Jurkat, Clone E6-1 (cell line): Measurements from ENCODE around the gene MKX.
"Not testable (repeated sequence)": the region's sequence is repeated elsewhere in the genome, so short reads cannot be mapped to it uniquely, and the experiment has no call there.

Experiments
- DNase-seq: peaks from one replicate; pipeline ENCODE4 v3.0.0-alpha.2; 2011; ENCODE audit warnings: low read depth, low spot score
- H3K4me3 ChIP-seq: 2 replicates; pipeline ENCODE4 v1.5.1; 2011; ENCODE audit warnings: mild to moderate bottlenecking, low read length, control low read depth, moderate library complexity

MKX gene

DNA sequence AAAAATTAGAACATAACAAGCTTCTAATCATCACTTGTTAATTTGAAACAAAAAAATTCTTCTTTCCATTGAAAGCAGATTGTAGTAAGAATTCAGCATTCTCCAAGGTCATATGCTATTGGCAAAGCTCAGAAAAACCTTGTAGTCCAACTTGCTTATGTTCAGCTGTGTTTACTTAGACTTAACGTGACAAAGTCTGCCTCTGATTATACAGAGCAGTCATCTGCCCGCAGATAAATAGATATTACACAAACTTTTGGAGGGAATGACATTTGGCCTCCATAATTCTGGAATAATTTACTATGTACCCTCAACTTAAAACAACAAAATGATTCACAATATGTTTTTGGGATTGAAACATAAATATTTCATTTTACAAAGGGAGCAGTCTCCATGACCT, 45.8 kb downstream of the MKX start:
- no peak overlapping the region for H3K4me3 ChIP-seq
- no peak for DNase-seq

DNA sequence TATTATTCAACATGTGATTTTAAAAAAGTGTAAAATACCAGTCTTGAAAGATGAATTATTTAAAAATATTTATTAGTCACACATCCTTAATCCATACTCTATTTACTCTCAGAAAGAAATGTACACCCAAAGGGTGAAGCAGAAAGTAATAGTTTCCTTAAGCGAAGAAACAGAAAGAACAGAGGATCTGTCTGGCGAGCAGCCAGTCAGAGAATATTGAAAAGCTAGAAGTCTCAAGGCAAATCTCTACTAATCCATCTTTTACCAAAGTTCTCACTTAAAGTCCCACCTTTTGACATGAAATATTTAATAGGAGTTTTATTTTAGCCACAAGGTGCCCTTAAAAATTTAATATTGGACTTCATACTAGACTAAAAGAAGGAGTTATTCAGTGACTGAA, 46.7 kb downstream of the MKX start:
- no peak for DNase-seq
- H3K4me3 ChIP-seq: no peak overlapping the region

DNA sequence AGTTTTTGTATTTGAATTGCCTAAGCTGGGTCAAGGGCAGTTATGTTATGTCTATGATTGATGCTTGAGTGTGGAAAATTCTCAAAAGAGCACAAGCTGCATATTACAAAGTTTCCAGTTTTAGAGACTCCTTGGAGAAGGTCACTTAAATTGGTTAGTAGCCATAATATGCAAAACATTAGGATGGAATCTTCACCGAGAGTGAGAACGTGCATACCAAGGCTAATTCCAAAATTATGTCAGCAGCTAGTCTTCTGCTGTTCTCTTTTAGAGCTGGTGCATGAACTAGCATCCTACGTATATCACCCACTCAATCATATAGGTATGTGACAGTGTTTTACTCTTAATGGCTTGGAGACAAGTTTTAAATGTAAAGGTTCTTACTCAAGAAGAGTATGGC, 49.2 kb downstream of the MKX start:
- DNase-seq: no peak
- no peak overlapping the region for H3K4me3 ChIP-seq

DNA sequence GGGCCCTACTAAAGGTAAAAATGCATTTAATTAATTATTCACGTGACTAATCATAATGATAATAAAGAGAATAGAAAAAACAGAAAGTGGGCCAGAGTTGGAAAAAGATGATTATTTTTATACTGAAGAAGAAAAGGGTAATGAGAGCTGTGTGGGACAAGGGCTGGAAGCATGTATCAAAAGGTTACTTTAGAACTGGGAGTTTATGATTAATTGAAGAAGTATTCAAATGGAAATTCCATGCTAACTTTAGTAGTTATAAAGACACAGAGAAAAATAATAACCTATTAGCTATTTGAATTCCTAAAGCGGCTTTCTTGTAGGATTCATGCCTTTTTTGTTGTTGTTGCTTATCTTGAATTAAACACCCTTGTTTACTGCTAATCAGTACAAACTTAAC, 49.9 kb downstream of the MKX start:
- no peak overlapping the region for H3K4me3 ChIP-seq
- no peak for DNase-seq

DNA sequence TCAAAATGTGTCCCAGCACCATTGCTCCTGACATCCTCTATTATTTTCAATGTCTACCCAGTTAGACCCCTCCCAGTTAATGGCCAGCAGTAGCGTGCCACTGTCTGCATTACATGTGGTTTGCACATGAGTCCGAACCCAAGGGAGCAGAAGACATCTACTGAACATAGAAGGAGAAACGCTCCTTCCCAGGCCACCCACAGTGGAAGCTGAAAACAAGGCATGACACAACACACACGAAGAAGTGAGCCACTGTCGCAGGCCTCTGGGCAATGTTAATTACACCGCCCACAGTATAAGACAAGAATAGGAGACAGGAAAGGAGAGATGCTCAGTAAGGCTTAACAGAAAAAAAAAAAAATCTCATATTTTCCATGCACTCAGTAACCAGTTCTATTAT, 50.5 kb downstream of the MKX start:
- DNase-seq: no peak
- no peak overlapping the region for H3K4me3 ChIP-seq

DNA sequence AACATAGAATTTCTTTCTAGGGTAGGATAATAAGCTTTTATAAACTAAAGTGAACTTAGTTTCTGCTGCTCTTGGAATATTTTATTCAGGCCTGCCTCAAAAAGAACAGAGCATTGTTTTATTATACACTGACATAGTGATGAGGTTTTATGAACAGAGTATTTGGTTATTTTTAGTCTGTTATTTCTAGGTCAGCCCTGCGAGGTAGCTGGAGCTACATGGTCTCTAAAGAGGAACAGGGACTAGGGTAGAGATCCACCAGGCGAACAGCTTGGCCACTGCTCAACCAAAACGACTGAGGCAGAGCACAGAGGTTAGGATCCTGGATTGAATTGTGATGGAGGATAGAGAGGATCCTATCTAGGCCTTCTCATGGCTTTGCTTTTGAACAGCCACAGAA, 53.0 kb downstream of the MKX start:
- no peak for DNase-seq
- no peak overlapping the region for H3K4me3 ChIP-seq

DNA sequence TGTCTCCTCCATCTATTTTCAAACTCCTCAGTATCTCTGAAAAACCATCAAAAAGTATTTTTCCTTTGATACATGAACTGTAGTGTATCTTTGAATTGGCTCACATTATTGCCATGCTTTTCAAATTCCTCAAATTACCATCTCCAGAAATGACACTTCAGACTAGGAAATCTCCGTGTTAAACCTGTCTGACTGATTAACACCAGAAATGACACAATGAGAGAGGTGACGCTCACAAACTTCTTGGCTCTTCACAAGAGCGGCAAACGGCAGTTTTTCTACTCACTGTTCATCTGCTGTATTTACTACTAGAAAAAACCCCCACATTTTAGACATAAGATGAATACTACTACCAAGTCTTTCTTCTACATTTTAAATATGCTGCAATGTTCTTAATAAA, 56.6 kb downstream of the MKX start:
- no peak for DNase-seq
- H3K4me3 ChIP-seq: no peak overlapping the region

DNA sequence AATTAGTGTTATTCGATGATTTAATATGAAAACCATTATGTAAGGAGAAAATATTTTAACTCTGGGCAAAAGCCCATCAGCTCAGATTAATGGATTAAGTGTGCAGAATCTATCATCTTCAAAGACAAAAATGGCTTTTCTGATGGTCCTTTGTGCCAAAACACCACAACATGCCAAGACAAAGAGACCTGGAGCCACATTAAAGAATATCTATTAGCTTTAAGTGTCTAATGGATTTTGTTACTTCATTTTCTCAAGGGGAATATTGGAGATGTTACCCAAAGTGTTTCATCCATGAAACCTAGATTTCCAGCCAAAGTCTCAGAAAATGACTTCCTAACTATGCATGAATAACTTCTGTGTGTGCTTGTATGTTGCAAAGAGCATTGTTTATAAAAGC, 57.3 kb downstream of the MKX start:
- no peak overlapping the region for H3K4me3 ChIP-seq
- no peak for DNase-seq

DNA sequence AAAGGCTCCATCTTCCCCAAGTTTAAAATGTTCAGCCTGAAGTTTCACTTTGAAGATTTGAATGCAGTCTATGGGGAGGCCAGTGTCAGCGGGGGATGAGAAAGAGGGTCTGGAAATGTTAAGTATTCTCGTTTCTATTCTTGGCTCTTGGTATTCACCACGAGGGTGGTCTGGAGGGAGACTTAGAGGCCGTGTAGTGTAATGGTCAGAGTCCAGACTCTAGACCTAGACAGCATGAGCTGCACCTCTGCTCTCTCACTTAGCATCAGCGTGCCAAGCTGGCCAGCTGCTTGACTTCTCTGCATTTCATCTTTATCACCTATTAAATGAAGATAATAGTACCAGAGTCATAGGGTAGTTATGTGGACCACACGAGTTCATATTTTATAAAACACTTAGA, 57.9 kb downstream of the MKX start:
- DNase-seq: no peak
- H3K4me3 ChIP-seq: no peak overlapping the region

DNA sequence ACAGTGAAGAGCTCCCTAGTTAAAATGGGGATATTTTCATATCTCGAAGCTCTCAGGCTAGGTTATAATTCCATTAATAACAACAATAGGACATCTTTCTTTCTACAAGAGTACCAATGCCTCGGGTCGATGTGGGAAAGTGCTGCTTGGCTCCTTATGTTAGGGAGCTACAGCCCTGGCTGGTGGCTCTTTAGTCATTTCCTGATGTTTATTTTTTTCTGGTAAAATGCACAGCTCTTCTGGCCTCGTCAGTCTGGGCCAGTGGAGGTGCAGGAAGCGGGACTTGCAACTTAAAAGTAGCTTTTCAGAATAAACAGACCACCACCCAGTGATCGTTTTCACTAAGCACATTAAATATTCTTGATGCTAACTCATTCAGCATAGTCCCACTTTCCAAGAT, 58.3 kb downstream of the MKX start:
- no peak for DNase-seq
- no peak overlapping the region for H3K4me3 ChIP-seq

DNA sequence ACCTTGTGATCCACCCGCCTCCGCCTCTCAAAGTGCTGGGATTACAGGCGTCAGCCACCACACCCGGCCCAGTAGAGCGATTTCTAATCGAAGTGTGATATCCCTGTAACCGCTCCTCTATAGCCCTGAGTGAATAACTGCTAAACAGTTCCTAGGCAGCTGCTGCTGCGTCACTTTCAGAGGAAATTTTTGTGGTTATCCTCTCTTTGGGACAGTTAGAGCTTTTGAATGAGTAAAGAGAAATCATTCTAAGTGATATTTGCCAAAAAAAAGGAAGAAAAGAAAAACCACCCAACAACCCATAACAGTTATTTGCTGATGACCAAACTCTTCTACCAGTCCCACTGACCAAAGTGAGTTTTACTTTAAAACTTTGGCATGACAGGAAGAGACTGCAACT, 59.9 kb downstream of the MKX start:
- DNase-seq: no peak
- H3K4me3 ChIP-seq: no peak overlapping the region

DNA sequence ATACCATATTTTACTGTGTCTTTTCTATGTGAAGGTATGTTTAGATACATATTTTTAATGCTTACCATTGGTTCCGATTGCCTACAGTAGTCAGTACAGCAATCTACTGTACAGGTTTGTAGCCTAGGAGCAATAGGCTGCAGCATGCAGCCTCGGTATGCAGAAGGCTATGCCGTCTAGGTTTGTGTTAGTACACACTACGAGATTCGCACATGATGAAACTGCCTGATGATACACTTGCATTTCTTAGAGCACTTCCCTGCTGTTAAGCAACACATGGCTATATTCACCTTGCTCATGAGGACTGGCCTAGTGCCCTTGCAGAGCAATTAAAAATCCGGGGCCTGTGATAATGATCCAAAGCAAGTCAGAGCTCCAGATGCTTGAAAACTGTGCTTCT, 62.4 kb downstream of the MKX start:
- DNase-seq: no peak
- H3K4me3 ChIP-seq: no peak overlapping the region

DNA sequence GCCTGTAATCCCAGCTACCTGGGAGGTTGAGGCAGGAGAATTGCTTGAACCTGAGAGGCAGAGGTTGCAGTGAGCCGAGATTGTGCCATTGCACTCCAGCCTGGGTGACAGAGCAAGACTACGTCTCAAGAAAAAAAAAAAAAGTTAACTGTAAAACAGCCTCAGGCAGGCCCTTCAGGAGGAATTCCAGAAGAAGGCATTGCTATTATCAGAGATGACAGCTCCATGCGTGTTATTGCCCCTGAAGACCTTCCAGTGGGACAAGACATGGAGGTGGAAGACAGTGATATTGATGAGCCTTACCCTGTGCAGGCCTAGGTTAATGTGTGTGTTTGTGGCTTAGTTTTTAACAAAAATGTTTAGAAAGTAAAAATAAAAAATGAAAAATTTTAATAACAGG, 63.8 kb downstream of the MKX start:
- H3K4me3 ChIP-seq, DNase-seq: not testable (repeated sequence)

DNA sequence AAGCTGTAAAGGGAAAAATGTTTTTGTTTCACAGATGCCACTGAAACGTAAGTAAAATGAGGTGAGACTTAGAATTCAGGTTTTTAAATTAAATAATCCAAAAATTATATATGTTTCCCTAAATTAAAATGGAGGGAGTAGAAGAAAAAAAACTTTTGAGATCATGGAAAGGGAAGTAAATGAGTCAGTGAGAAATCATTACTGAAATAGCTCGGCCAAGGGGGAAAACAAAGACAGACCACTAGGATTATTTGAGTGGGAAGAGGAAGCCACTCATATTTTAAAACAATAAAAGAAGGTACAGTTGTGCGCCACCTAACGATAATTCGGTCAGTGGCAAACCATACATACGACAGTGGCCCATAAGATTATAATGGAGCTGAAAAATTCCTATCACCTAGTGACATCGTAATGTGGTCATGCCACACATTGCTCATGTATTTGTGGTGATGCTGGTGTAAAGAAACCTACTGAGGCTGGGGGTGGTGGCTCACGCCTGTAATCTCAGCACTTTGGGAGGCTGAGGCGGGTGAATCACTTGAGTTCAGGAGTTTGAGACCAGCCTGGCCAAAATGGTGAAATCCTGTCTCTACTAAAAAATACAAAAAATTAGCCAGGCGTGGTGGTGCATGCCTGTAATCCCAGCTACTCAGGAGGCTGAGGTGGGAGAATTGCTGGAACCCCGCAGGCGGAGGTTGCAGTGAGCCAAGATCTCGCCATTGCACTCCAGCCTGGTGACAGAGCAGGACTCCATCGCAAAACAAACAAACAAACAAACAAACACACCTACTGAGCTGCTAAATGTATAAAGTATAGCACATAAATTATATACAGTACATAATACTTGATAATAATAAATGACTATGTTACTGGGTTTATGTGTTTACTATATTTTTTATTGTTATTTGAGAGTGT, 64.7 kb downstream of the MKX start:
- H3K4me3 ChIP-seq: no peak overlapping the region
- DNase-seq: no peak

DNA sequence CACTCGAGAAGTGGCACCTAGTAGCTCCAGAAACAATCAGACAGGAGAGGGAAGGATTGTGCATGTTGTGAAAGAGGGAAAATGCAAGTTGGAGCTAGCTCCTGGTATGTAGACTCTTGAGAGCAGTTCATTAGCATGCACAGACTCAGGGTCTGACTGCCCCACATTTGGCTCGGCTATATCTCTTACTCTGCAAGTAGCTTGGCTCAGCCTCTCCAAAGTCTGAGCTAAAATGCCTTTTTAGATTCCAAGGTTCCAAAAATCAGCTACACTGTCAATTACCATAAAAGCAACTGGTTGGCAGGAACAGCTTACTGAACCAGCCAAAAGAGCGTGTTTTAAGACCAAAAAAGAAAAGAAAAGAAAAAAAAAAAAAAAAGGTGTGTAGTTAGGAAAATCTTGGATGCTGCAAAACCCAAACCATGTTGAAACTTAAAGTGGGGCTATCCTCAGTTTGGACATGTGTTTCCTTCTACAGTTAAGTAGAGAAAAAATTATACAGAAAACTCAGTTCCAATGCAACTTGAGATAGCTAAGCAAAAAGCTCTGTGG, 65.5 kb downstream of the MKX start:
- DNase-seq: no peak
- H3K4me3 ChIP-seq: no peak overlapping the region

DNA sequence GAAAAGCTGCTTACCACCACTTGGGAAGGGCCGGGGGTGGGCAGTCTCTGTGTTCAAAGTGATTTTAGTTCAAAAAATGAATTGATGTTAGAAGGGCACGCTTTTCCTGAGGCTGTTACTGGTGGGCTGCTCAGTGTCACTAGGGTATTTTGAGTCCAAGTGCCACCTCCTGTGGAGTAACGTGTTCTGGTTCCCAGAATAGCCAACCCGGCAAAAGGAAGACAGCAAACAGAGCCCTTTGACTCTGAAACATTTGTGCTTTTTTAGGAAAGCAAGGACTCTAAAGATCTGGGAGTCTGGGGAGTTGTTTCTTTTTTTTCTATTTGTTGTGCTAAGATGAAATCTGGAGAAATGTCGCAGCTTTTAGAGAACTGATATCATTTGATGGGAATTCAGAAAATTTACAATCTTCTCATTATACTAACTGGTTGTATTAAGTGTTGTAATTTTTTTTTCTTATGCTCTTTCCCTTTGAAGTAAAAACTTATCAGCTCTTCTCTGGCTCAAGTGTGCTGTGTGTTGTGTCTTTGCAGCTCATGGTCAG, 66.2 kb downstream of the MKX start:
- no peak overlapping the region for H3K4me3 ChIP-seq
- no peak for DNase-seq

DNA sequence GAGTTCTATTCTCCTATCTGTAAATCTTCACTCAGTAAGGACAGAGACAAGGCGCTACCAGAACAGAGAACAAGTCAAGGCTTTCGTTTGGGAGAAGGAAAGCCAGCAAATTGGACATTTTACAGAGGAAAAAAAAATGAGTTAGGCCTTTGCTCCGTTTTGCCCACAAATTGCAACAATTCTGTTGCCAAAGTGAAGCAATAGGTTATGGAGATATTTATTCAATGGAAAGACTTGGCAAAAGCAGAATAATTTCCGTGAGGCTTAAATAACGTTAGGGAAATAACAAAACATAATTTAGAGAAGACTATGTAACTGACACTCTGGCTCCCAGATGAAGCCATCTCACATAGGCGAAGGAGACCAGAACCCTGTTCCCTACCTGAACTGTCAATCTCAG, 67.5 kb downstream of the MKX start:
- DNase-seq: no peak
- no peak overlapping the region for H3K4me3 ChIP-seq

DNA sequence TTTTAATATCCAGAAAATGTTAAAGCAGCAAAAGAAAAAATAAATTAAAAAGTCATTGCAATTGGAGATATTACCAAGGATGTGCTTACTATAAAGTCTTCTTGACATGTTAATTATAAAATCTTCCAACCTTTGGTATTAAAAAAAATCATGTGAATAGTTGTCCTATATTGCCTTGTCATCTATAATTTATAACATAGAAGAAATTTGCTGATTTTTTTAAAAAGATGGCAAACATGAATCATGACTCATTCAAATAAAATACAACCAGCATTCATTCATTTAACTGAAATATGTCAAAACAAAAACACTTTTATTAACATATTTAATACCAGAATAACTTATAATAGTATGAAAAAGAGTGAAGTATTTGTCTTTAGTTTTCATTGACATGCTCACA, 72.6 kb downstream of the MKX start:
- H3K4me3 ChIP-seq: no peak overlapping the region
- no peak for DNase-seq

DNA sequence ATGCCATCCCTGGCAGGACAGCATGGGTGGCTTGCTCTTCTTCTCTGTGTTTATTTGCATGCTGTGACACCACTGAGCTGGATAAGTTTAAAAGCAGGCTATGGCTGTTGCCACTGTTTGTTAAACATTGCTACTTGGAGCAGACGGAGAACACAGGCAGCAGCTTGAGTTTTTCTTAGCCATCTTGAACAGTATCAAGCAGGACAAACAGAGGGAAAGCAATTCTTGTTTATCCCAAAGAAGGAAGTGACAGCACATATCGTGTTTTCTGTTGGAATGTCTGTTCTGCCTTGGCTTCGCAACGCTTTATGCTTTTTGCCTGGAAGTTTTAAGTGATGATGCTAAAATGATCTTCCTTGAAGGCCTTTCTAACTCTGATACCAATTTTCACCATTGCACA, 73.8 kb downstream of the MKX start:
- no peak overlapping the region for H3K4me3 ChIP-seq
- no peak for DNase-seq

DNA sequence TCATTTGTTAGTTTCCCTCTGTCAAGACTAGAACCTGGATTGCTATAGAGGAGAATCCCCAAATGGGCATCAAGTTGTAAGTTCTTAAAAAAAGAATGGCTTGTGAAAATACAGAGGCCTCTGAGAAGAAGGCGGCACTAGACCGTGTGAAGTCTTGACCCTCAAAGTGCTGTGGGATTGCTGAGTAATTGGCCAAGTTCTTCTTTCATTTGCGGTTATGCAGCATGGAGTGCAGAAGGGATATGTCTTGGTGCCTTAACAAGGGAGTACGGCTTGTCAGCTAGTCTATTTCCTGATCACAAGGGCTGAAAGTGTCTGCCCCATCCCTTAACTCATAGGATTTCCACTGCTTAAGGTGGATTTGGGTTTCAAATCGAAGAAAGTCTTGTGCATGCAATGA, 81.2 kb downstream of the MKX start:
- no peak overlapping the region for H3K4me3 ChIP-seq
- DNase-seq: no peak

DNA sequence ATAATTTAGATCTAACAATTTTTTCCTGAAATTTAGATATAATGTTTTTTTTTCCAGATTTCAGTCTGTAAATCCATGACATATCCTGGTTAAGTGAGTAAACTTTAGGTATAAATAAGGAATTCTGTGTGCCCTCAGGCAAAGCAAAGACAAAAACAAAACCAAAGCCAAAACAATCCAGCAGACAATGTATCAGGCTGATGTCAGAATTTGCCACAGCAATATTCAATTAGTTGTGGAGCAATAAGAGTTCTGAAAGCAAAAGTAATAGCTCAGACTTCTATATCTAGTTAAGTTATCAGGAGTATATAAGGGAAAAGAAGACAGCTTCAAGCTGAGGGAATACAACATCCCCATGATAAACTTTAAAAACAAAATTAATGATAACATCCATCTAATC, 82.0 kb downstream of the MKX start:
- DNase-seq: no peak
- no peak overlapping the region for H3K4me3 ChIP-seq
